ENCODE results near the gene HUNK.
A peak's percentile ranks its signal among the peaks of the same experiment; 100 is the strongest.

Gene HUNK

DNA sequence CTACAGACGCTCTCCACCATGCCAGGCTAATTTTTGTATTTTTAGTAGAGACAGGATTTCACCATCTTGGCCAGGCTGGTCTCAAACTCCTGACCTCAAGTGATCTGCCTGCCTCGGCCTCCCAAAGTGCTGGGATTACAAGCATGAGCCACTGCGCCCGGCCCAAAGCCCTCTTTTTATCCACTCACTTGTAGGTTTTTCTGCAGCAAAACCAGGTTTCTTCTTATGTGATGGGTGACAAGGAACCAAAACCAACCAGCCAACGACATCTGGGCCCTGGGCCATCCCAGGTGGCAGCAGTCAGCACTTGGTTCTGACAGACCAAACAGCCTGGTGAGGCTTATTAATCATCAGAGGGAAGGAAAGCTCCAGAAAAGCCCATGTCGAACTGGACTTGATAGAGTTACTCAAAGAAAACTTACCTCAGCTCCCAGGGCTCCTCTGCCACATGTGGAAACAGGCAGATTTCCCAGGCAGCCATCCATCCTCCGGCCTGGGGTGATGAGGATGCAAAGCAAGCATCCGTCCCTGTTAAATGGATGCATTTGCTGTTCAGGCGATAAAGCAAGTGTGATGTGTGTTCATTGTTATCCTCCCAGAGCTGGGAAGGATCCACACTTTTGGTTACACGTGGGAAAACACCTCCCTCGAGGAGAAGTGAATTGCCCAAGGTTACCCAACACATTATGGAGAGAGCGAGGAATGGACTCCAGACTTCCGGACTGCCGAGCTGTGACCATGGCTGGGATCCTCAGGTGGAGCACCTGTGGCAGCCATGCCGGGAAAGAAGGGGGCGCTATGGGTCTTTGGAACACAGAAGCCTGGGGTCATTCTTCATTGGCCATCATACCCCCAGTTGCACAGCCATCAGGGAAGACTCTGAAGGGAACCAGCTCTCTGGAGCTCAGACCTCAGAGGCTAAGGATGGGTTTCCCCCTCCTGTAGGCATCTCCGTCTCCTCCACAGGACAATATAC is 118.8 kb downstream of the HUNK start:
- Mint-ChIP-seq H3K36me3 (ENCODE audit: low read depth) (no peaks in the 10 kb centered on the region), H3K4me1 (no peaks in the 10 kb centered on the region), H3K27ac (no peak overlapping the region)

DNA sequence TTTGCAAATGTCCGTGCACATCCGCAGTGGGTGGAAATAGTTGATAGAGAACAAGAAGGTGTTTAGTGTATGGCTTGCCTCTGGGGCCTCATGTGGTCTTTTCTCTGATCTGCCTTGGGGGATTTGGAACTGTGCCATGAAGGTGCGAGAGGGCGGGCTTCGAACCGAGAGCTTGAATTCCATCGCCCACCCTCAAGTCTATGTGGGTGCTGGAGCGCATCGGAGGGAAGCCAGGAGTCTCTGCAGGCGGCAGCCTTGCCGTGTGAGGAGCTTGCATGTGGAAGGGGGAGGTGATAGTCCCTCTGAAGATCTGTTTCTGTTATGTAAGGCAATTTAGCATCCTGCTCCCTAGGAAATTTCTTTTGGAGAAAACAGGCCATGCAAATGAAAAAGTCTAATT is 119.6 kb downstream of the HUNK start:
- no peak for DNase-seq
- H3K36me3 Mint-ChIP-seq (ENCODE audit: low read depth), result no peaks in the 10 kb centered on the region
- H3K9me3 Mint-ChIP-seq, result no peaks in the 10 kb centered on the region
- no peak overlapping the region for H3K4me3 Mint-ChIP-seq
- peaks cover 6% of the 10 kb centered on the region for H3K27me3 Mint-ChIP-seq
- no peak overlapping the region for H3K27ac Mint-ChIP-seq
- no peak for ATAC-seq
- H3K4me1 Mint-ChIP-seq, result no peaks in the 10 kb centered on the region

More for the DNA sequence above, 118.8 kb downstream of the HUNK start:
- Mint-ChIP-seq H3K9me3 (no peaks in the 10 kb centered on the region), H3K4me3 (no peak overlapping the region), H3K27me3 (peaks cover 6% of the 10 kb centered on the region)
- no peak for ATAC-seq
- DNase-seq, result no peak

DNA sequence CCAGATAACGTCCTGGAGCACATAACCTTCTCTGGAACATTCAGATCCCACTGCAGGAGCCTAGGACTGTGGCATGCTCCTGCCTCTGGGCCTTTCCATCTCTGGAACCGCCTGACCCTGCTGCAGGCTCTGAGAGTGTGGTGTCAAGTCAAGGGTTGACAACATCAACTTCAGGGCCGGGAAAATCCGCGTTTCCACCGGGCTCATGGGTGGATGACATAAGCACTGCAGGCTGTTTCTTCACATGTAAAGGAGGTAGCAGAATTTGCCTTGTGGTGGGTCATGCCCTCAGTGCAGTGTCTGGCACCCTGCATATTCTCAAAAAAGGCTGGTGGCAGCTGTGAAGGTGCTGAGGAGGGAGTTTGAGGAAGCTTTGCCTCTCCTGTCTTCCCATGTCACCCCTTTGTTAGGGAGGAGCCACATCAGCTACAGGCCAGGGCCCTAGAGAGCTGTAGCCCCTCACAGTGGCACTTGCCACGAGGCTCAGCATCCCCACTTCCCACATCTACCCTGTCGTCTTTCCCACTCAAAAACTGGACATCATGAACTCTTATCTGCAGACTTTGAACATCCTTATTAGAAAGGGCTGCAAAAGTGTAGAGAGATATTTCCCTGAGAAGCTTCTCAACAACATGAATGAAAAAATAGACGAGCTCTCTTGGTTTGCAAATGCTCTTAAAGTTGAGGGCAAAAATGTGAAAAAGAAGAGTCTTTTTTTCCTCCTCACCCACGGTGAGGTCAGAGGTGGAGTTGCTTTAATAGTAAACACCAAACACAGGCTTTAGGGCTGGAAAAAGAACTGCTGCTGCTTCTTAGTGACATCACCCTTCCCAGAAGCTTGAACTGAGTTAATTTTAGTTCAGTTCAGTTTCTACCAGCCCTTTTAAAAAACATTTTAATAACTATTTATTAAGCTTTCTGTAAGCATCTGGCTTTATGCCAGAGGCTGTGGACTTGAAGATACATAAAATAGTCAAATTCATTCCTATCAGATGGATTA is 121.3 kb downstream of the HUNK start:
- Mint-ChIP-seq H3K36me3 (ENCODE audit: low read depth) (no peaks in the 10 kb centered on the region), H3K27ac (no peak overlapping the region), H3K9me3 (no peaks in the 10 kb centered on the region), H3K4me3 (no peak overlapping the region), H3K27me3 (peaks cover 6% of the 10 kb centered on the region), H3K4me1 (no peaks in the 10 kb centered on the region)
- ATAC-seq (no peak), DNase-seq (no peak)

DNA sequence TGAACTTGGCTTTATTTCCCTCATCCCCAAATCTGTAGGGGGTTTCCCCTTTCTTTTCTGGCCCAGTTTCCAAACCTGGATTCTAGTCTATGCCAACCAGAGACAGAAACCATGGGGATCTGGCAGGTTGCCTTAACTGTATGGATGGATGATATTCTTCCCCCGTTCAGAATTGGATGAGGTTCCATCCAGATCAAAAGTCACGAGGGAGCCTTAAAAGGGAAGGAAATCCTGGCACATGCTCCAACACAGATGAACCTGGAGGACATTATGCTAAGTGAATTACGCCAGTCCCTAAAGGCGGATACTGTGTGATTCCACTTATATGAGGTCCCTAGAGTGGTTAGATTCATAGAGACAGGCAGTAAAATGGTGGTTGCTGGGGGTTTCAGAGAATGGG is 124.4 kb downstream of the HUNK start:
- H3K9me3 Mint-ChIP-seq, result no peaks in the 10 kb centered on the region
- H3K27me3 Mint-ChIP-seq, result peaks cover 2% of the 10 kb centered on the region
- no peaks in the 10 kb centered on the region for H3K36me3 Mint-ChIP-seq (ENCODE audit: low read depth)
- no peak overlapping the region for H3K4me3 Mint-ChIP-seq
- H3K4me1 Mint-ChIP-seq, result no peaks in the 10 kb centered on the region
- no peak overlapping the region for H3K27ac Mint-ChIP-seq
- no peak for DNase-seq
- no peak for ATAC-seq

DNA sequence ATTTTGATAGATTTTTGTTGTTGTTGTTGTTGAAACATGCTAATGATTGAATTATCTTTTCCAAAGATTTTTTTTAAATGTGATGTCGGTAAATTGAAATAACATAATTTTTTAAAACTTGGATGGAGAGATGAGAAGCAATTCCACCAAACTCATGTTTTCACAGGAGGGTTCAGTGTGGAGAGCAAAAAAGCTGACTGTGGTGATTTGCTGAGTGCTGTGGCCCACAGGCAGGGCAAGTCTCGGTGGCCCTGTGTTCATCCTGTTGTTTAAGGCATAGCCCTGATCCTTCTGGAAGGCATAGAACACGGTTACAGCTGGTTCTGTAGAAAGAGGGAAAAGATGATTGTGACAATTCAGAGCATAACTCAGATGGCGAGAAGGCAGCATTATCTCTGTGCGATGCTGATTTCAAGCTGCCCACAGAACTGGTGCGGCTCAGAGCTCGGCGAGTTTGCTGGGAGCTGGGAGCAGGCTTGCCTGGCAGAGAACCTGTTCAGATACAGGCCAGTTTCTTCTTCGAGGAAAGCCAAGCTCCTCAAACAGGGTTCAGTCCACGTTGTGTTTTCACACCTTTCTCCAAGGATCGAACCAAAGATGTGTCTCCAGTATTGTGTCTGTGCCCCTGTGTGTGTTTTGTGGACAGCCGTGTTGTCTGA is 127.1 kb downstream of the HUNK start:
- ATAC-seq (no peak), DNase-seq (no peak)
- Mint-ChIP-seq H3K27me3 (no peaks in the 10 kb centered on the region), H3K4me3 (no peak overlapping the region), H3K36me3 (ENCODE audit: low read depth) (no peaks in the 10 kb centered on the region), H3K27ac (no peak overlapping the region), H3K9me3 (no peaks in the 10 kb centered on the region), H3K4me1 (no peaks in the 10 kb centered on the region)

DNA sequence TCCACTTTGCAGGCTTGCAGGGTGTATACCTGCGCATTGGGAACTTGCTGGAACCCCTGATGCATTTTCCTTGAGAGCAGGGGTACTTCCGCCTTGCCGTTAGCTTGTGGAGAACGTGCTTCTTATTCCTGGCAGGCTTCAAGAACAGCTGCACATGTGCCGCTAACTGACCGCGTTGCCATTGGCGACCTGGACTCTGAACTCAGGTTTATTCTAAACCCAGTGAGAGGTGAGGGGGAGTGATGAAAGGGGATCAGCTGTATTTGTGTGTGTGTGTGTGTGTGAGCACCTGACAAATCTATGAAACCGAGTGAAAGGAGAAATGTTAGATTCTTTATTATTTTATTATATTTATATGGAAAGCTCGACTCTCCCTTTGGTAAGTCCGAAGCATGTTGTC is 128.6 kb downstream of the HUNK start:
- no peaks in the 10 kb centered on the region for H3K36me3 Mint-ChIP-seq (ENCODE audit: low read depth)
- H3K4me1 Mint-ChIP-seq, result no peaks in the 10 kb centered on the region
- no peak overlapping the region for H3K4me3 Mint-ChIP-seq
- H3K27ac Mint-ChIP-seq, result no peak overlapping the region
- ATAC-seq, result no peak
- H3K9me3 Mint-ChIP-seq, result no peaks in the 10 kb centered on the region
- no peak for DNase-seq
- H3K27me3 Mint-ChIP-seq, result no peaks in the 10 kb centered on the region

DNA sequence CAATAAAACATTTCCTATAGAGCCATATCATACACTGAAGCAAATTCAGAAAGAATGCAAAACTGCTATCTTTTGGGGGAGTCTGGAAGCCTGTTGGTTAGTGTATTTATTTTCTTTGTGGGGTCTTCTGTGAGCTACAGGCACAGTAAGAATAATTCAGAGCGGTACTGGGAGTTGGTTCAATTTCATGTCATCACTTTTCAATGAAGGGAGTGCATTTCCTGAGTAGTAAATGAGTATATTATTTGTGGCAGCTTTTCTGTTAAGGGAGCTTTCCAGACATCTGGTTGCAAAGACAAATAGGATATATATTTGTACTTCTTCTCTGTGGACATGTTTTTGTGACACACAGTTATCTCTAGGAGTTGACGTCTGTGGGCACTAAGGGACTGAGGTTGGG is 130.6 kb downstream of the HUNK start:
- Mint-ChIP-seq H3K36me3 (ENCODE audit: low read depth) (no peaks in the 10 kb centered on the region), H3K4me1 (no peaks in the 10 kb centered on the region), H3K27ac (no peak overlapping the region), H3K4me3 (no peak overlapping the region), H3K9me3 (no peaks in the 10 kb centered on the region), H3K27me3 (no peaks in the 10 kb centered on the region)
- DNase-seq (no peak), ATAC-seq (no peak)

DNA sequence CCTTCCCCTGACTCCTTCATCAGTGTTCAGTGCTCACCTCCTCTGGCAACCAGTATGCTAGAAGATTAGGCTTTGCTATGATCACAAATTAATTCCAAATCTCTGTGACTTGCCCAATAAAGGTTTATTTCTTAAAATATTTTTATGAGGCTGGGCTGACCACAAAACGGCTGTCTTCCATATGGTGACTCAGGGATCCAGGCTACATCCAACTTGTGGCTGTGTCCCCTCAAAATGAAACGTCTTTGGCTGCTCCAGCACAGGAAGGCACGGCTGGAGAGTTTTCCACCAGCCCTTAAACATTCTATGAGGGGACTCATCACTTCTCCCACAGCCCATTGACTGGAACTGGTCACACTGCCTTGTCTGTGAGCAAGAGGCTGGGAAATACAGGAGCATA is 131.5 kb downstream of the HUNK start:
- Mint-ChIP-seq H3K4me1 (no peaks in the 10 kb centered on the region), H3K27ac (no peak overlapping the region), H3K27me3 (no peaks in the 10 kb centered on the region), H3K9me3 (no peaks in the 10 kb centered on the region), H3K36me3 (ENCODE audit: low read depth) (no peaks in the 10 kb centered on the region), H3K4me3 (no peak overlapping the region)
- ATAC-seq (no peak), DNase-seq (no peak)

DNA sequence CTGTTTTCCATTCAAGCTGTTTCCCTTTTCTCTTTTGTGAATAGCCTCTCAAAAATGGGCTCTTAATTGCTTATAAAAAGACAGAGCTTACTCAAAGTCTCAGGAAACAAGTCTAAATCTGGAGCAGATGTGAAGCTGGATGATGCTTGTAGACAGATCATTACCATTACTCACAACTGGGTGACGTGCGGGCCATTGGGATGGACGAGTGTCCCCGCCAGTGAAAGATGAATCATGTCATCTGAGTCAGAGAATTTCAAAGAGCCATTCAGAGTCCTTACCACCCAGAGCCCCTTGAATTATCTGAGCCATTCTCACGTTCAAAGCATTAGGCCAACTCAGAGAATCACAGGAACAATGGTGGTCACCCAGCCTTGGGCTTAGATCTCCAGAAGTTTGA is 134.6 kb downstream of the HUNK start:
- no peak overlapping the region for H3K4me3 Mint-ChIP-seq
- no peak overlapping the region for H3K27ac Mint-ChIP-seq
- no peaks in the 10 kb centered on the region for H3K36me3 Mint-ChIP-seq (ENCODE audit: low read depth)
- no peaks in the 10 kb centered on the region for H3K4me1 Mint-ChIP-seq
- no peaks in the 10 kb centered on the region for H3K9me3 Mint-ChIP-seq
- no peaks in the 10 kb centered on the region for H3K27me3 Mint-ChIP-seq
- DNase-seq (no peak), ATAC-seq (no peak)

DNA sequence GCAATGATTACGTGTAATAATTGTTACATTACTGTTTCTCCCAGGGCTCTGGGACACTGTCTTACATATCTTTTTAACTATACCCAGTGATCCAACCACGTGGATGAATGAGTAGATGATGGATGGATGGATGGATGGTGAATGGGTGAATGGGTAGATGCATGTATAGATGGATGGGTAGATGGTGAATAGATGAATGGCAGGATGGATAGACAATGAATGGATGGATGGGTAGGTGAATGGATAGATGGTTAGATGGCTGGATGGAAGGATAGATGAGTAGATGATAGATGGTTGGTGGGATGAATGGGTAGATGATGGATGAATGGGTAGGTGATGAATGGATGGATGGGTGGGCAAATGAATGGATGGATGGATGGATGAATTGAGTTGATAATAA is 135.9 kb downstream of the HUNK start:
- Mint-ChIP-seq H3K4me1 (no peaks in the 10 kb centered on the region), H3K4me3 (no peak overlapping the region), H3K9me3 (no peaks in the 10 kb centered on the region), H3K27ac (no peak overlapping the region), H3K27me3 (no peaks in the 10 kb centered on the region), H3K36me3 (ENCODE audit: low read depth) (no peaks in the 10 kb centered on the region)
- DNase-seq (no peak), ATAC-seq (no peak)

DNA sequence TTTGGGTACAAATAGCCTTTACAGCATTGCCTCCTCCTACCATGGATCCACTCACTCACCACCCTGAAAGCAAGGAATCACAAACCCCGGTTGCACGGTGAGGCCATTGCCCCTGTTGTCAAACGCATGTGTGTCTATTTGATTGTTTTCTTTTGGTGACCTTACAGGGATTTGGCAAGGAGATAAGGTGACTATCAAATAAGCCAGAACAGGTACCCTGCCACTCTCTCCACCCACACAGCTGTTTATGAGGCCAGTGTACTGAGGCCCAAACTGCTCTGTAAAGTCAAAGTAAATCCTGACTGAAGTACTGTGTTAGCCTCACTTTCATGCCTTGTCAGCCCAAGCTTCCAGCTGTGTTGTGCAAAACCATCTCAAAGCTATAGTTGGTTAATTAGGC is 136.4 kb downstream of the HUNK start:
- no peaks in the 10 kb centered on the region for H3K9me3 Mint-ChIP-seq
- no peaks in the 10 kb centered on the region for H3K27me3 Mint-ChIP-seq
- DNase-seq (no peak), ATAC-seq (no peak)
- no peaks in the 10 kb centered on the region for H3K36me3 Mint-ChIP-seq (ENCODE audit: low read depth)
- H3K27ac Mint-ChIP-seq, result no peak overlapping the region
- no peak overlapping the region for H3K4me3 Mint-ChIP-seq
- no peaks in the 10 kb centered on the region for H3K4me1 Mint-ChIP-seq

DNA sequence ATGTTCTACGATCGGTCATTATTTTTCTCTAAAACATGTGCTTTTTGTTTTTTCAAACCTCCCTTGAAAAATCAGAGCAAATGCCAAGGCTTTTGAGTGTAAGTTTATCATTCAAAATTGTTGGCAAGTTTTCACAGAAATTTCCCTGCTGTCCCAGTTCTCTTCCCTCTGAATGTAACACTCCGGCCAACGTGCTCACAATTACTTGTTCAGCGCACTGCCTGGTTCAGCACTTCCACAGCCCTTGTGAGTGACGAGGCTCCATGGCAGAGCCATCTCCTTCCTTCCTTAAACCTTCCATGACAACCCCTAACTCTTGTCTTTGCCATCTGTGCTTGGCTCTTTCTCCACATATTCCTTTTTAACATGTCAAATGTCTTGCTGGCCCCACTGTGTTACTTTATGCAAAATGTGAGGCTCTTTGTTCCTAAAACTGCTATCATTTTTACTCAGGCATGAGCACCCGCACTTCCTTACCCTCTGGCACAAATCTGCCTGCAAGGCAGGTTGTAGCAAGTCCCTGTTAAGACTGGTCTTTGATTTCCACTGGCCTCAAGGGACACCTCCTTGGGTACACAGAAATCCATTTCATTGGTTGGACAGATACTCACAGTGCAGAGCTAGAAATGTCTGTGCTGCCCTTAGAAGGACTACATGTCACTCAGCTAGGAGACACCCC is 142.8 kb downstream of the HUNK start:
- H3K9me3 Mint-ChIP-seq, result no peaks in the 10 kb centered on the region
- no peak overlapping the region for H3K27ac Mint-ChIP-seq
- peak; percentile 24 for ATAC-seq
- H3K36me3 Mint-ChIP-seq (ENCODE audit: low read depth), result no peaks in the 10 kb centered on the region
- no peak for DNase-seq
- H3K27me3 Mint-ChIP-seq, result no peaks in the 10 kb centered on the region
- no peaks in the 10 kb centered on the region for H3K4me1 Mint-ChIP-seq
- H3K4me3 Mint-ChIP-seq, result no peak overlapping the region

DNA sequence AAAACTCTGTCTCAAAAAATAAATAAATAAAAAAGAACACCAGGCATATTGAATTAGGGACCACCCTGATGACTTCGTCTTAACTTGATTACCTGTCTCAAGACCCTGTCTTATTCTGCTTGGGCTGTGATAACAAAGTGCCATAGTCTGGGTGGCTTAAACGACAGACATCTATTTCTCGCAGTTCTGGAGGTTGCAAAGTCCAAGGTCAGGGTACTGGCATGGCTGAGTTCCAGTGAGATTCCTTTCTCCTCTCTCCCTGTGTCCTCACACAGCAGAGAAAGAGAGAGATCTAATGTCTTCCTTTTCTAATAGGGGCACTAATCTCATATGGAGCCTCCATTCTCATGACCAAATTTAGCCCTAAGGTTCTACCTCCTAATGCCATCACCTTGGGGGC is 145.6 kb downstream of the HUNK start:
- Mint-ChIP-seq H3K4me1 (no peaks in the 10 kb centered on the region), H3K27ac (no peak overlapping the region), H3K36me3 (ENCODE audit: low read depth) (no peaks in the 10 kb centered on the region), H3K27me3 (no peaks in the 10 kb centered on the region), H3K9me3 (no peaks in the 10 kb centered on the region), H3K4me3 (no peak overlapping the region)
- ATAC-seq (no peak), DNase-seq (no peak)

DNA sequence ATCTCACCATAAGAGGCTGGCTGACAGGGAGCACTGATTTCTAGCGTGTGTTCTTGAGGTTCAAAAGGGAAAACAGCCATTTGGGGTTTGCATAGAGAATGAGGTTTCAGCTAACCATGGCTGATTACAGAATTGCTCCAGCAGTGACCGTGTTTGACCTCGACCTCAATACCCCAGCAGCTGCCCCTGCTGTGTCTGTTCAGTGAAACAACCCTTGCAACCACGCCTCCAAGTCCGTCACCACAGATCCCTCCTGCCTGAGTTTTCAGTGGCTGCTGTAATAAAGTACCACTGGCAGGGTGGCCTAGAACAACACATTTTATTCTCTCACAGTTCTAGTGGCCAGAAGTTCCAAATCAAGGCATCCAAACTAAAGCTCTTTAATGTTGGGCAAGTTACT is 147.7 kb downstream of the HUNK start:
- DNase-seq (no peak), ATAC-seq (no peak)
- Mint-ChIP-seq H3K4me1 (no peaks in the 10 kb centered on the region), H3K9me3 (no peaks in the 10 kb centered on the region), H3K4me3 (no peak overlapping the region), H3K36me3 (ENCODE audit: low read depth) (no peaks in the 10 kb centered on the region), H3K27ac (no peak overlapping the region), H3K27me3 (no peaks in the 10 kb centered on the region)
